Stimulated activated CD4-positive, alpha-beta T cell treated with anti-CD3 and anti-CD28 coated beads, TNF-alpha, amount 100 ng/mL, for 4 hours (primary cell): ENCODE measurements around the gene TMEM94.
A peak's percentile ranks its signal among the peaks of the same experiment; 100 is the strongest.
"Not testable (repeated sequence)": the region's sequence is repeated elsewhere in the genome, so short reads cannot be mapped to it uniquely, and the experiment has no call there.

Source experiments
- DNase-seq, 3 experiments: peaks; one replicate each; pipeline ENCODE4 v3.0.0-alpha.2; 2020; ENCODE audit warnings: low read depth in 3 of 3

The TMEM94 gene

DNA sequence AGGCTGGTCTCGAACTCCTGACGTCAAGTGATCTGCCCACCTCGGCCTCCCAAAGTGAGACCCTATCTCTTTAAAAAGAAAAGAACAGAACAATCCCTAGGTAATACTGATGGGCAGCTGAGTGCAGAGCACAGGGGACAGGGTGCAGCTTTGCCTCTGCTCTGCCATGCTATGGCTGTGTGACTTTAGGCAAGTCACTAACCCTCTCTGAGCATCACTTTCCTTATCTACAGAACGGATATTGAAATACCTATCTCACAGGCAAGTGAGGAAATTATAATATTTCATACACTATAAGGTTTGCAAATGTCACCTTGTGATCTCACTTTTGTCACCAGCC, 54.8 kb downstream of the TMEM94 start:
- no peak for DNase-seq

DNA sequence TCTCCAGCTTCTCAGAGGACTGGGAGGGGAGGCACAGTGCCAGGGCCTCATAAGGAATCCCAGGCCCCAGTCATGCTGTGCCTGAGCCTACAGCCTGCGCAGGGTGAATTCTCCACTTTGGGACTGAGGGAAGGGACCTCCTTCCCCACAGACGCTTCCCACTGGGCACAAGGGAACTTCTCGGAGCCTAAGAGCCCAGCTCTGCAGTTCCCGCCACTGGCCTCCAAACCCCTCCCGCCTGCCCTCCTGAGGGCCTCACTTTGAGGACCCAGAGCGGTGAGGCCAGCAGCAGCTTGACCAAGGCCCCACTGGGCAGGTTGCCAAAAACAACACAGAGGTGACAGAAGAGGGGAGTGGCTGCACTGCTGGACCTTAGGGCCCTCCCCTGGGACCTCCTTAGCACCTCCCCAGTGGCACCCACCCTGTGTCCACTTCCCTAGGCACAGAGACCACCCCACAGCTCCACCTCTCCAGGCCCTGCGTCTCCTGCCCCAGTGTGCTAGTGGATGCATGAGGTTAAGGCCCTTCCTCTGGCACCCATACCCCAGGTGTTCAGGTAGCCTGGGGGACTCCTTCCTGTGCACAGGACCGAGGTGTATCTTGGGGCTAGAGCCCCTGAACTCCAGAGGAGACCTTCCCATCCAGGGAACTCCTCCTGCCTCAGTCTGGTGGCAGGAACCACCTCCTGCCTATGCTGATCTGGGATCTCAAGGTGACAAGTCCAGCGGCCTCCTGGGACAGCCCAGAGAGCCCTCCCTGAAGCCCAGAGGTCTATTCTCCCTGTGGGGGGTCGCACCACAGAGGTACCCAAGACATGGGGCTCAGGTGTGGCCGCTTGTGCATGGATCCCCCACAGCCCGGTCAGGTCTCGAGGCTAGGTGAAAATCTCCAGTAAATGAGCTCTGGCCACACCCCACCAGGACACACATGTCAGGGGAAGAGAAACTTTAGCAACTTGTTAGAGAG, 55.5 kb downstream of the TMEM94 start:
- DNase-seq, result no peak

DNA sequence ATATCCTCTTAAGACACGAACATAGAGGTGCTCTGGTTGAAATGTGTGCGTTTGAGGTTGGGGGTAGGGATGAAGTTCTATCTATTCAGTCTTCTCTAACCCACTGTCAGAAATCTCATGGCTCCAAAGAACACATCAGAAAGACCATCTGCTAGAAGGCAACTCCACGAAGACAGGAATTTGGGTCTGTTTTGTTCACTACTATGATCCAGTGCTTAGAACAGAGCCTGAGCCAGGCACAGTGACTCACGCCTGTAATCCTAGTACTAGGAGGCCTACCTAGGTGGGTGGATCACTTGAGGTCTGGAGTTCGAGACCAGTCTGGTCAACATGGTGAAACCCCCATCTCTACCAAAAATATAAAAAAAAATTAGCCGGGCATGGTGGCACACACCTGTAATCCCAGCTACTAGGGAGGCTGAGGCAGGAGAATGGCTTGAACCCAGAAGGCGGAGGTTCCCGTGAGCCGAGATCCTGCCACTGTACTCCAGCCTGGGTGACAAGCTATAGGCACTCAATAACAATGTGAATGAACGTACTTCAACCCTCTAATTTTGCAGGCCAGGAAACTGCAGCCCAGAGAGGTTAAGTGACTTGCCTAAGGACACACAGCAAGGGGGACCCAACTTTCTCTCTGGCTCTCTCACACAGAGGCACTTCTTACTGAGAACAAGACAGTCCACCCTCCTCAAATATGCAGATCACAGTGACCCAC, 56.6 kb downstream of the TMEM94 start:
- no peak for DNase-seq

DNA sequence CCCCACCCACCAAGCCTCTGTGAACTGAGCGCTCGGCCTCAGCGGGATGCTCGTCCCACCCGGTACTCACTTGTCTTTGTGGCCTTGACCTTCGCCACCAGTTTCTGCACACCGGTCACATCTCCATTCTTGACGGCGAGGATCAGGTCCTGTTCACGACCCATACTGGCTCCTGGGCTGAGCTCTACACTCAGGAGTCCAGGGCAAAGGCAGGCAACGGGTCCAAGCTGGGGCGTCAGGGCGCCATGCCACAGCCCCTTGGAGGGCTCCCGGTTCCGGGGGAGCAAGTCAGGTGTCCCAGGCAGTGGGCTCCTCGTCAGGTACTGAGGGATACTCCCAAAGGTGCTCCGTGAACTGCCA, 57.2 kb downstream of the TMEM94 start:
- no peak for DNase-seq

DNA sequence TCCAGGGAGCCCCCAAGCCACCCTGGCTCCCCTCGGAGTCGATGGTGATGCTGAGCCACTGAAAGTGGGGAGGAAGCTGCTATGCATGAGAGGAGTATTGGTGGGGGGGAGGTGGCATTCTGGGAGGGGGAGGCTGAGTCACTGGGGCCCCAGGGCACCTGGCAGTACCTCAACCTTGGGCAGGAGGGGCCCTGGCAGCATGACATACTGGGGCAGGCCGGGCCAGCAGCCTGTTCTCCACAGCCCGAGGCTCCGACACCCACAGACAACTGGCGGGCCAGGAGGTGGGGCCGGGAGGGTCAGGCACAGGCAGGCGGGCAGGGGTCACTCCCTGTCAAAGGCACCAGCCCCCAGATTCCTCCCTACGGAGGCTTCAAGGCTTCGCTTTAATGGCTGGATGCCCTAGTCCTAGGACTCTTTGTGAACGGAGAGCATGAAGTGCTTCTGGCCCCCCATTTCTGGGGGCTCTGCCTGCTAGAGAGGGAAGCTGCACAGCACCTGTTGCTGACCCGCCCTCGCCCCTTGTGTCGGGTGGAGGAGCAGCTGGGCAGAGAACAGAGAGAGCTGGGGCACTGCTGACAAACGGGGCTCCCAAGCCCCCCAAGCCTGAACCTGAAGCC, 58.0 kb downstream of the TMEM94 start:
- no peak for DNase-seq

DNA sequence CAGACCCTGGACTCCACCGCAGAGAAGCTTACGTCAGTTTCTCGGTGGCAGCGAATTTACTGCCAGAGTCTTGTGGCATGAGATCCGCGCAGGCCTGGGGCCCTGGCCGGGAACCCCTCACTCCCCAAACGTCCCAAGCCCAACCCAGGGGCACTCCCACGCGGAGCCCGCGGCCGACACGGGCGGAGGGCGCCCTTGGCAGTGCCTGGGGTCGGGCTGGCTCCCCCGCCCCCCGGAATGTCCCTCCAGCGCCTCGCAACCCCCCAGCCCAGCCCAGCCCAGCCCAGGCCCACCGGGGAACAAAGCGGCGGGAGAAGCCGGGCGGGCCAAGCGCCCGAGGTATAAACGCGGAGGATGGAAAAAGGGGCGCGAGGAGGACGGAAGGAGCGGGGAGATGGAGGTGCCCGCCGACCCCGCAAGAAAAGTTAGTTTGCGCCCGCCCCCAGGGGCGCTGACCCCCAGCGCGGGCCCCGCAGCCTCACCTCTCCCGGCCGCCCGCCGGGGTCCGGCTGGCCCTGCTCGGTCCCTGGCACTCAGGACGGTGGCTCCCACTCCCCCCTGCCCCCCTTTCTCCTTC, 58.6 kb downstream of the TMEM94 start:
- DNase-seq, result no peak

DNA sequence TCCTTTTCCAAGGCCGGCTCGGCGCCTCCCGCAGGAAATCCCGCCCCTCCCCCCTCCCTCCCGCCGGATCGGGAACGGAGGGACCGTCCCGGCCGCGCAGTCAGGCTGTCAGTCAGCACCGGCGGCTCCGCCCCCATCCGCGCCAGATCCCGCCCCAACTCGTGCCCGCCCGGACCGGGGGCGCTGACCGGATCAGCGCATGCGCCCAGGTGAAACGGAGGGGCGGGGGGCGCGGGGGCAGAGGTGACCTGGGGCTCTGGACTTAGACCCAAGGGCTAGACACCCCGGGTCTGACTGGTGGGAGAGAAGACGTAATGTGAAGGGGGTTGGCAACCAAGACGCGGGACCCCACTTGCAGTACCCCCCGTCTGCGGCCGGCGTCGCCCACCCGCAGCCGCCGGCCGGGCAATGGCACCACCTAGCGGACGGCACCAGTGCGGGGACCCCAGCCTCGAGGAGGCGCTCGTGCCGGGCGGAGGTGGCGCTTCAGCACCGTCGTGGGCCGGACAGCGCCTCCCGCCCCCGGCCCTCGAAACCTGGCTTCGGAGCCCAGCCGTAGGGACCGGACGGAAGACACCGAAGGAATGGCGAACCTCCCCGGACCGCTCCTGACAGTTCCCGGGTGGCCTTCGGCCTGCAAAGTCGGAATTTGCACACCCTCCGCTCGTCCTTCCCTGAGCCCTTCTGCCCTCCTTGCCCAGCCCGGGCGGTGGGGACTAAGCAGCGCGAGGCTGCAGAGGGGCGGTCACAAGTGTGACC, 59.2 kb downstream of the TMEM94 start, which contains the start of gene CASKIN2:
Gene CASKIN2, minus strand, starts transcription at position 42 of the 759 bp plus-strand sequence. CDS start 1,733 bp downstream, outside the sequence.
- peak; percentile 52 to 83 (median 67) for DNase-seq

DNA sequence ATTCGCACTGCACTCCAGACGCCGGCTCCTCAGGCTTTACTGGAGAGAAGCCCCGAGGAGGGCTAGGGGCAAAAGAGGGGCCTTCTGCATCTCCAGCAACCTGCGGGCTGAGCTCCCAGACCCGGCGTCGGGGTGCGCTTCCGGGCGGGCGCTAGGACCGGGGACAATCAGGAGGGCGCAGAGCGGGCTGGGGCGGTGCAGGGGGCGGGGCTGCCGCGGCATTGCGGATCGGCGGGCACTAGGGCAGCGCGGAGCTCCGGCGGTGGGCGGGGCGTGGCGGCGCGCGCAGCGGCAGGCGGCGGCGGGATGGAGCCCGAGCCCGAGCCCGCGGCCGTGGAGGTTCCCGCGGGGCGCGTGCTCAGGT, 59.8 kb downstream of the TMEM94 start, which contains the start of gene TSEN54:
Gene TSEN54, plus strand, starts transcription at position 274 of the 364 bp plus-strand sequence. Its CDS starts 33 bp downstream, at position 307.
- DNase-seq, result peak; percentile 88 to 97 (median 90)

DNA sequence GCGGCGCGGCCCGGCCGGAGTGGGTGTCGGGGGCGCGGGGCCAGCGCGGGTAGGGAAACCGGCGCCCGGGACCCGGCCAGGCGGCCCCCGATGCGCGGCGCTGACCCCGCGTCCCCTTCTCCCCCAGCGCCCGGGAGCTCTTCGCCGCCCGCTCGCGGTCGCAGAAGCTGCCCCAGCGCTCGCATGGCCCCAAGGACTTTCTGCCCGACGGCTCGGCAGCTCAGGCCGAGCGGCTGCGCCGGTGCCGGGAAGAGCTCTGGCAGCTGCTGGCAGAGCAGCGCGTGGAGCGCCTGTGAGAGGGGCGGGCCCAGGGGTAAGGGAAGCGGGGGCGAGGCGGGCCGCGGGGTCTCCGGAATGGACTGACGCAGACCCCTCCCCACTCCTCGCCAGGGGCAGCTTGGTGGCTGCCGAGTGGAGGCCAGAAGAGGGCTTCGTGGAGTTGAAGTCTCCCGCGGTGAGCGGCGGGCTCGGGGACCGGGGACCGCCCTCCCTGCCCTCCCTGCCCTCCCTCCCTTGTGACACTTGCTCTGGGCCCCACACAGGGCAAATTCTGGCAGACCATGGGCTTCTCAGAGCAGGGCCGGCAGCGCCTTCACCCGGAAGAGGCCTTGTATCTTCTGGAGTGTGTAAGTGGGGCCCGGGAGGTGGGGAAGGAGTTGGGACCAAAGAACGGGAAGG, 60.3 kb downstream of the TMEM94 start:
- DNase-seq, result peak in 1 of 3 experiments; percentile 44

DNA sequence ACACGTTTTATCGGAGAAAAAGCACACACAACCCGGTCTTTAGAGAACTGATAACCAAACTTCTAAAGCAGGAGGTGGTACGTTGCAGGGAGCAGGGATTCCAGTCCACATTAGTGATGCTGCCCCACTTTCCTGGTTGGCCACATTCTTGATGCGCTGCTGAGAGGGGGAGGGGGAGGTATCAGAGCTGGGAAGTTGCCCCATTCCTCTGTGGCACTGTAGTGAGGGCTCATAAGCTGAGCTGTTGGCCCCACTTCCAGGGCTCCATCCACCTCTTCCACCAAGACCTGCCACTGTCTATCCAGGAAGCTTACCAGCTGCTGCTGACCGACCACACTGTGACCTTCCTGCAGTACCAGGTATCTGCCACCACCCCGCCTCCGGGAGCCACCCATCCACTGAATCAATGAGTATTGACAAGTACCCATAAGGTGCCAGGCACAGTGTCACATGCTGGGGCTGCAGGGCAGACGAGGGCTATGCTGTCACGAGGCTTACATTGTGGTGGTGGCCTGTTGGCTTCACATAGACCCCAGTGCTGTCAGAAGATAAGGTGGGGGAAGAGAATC, 60.9 kb downstream of the TMEM94 start:
- no peak for DNase-seq

DNA sequence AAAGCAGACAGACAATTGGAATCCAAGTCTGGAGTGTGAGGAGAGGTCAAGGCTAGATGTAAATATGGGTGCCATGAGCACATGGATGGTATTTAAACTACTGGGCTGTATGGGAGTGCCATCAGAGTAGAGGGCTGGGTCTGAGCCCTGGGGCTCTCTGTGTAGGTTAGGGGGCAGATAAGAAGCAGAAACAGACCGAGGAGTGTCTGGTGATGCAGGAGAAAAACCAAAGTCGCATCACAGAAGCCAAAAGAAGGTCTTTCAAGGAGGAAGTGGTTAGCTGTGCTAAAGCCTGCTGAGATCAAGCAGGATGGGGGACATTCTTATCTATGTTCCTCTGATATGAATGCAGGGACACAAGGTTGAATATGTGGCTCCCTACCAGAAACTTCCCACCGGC, 61.8 kb downstream of the TMEM94 start:
- no peak for DNase-seq

DNA sequence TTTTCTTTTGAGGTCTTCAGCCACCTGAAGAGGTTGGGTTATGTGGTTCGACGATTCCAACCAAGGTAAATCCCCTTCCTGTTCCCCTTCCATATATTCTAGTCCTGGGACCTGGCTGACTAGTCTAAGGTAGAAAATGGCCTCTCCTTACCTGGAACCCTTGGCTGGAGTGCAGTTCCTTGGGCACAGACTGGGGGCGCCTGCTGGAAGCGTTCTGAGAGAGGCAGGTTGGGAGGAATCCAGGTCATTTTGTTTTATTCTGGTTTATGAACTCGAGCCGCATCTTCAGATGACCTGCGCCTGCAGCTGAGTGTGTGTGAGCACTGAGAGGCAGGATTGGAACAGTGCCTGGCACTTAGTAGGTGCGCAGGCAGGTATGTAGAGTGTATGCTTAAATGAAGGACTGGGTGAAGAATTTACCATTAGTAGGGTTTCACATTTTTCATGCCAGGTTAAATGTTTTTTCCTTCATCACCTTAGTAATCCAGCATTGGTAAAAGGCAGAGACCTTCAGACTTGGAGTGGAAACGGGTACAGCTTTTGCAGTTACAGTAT, 62.6 kb downstream of the TMEM94 start:
- no peak for DNase-seq

DNA sequence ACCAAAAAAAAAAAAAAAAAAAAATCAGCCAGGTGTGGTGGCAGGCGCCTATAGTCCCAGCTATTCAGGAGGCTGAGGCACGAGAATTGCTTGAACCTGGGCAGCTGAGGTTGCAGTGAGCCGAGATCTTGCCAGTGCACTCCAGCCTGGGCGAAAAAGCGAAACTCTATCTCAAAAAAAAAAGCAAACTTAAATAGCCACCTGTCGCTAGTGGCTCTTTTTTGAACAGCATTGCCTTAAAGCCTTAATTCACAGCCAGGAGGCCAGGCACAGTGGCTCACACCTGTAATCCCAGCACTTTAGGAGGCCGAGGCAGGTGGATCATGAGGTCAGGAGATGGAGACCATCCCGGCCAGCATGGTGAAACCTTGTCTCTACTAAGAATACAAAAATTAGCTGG, 64.0 kb downstream of the TMEM94 start:
- not testable (repeated sequence) for DNase-seq

DNA sequence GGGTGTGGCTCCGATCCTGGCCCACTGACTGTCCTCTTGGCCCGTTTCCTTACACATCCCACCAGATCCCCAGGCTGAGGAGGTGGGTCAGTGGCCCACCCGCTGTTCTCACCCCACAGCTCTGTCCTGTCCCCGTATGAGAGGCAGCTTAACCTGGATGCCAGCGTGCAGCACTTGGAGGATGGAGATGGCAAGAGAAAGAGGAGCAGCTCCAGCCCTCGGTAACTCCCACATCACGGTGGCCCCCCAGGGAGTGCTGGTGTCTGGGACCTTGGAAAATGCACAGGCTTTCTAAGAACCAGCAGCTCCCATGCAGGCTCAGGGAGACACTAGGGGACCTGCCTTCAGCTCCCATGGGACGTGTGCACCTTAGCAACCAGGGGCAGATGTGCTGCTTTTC, 64.9 kb downstream of the TMEM94 start:
- no peak for DNase-seq

DNA sequence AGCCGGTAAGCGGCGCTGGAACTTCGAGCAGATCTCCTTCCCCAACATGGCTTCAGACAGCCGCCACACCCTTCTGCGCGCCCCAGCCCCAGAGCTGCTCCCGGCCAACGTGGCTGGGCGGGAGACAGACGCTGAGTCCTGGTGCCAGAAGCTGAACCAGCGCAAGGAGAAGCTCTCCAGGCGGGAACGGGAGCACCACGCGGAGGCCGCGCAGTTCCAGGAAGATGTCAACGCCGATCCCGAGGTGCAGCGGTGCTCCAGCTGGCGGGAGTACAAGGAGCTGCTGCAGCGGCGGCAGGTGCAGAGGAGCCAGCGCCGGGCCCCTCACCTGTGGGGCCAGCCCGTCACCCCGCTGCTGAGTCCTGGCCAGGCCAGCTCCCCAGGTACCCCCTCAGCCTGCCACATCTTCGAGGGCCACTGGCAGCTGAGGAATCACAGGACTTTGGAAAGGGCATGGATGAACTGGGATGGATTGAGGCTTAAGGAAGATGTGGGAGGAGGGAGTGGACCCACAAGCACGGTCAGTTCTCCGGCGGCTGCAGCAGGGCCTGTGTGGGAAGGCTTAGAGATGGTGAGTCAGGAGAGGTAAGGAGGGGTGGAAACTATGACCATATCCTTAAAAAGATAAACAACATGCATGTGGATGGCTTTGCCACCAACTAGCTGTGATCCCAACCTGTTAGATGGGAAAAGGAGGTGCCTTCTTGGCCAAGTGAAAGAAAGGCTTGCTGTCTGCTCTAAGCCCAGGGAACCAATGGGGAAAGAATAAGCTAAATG, 65.7 kb downstream of the TMEM94 start:
- DNase-seq, result no peak

DNA sequence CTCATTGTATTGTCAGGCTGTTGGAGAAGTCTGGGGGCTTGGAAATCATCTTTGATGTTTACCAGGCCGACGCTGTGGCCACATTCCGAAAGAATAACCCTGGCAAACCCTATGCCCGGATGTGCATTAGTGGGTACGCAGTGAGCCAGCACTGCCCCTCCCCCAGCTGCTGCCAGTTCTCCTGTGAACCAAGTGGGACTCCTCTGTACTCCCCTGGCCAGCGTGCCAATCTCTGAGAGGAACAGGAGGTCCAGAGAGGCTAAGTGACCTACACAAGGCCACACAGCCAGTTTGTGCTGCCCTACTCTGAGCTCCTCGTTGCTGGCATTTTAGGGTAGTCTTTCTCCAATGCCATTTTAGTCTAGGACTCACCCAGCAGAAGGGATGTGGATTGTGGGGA, 67.2 kb downstream of the TMEM94 start:
- no peak for DNase-seq

DNA sequence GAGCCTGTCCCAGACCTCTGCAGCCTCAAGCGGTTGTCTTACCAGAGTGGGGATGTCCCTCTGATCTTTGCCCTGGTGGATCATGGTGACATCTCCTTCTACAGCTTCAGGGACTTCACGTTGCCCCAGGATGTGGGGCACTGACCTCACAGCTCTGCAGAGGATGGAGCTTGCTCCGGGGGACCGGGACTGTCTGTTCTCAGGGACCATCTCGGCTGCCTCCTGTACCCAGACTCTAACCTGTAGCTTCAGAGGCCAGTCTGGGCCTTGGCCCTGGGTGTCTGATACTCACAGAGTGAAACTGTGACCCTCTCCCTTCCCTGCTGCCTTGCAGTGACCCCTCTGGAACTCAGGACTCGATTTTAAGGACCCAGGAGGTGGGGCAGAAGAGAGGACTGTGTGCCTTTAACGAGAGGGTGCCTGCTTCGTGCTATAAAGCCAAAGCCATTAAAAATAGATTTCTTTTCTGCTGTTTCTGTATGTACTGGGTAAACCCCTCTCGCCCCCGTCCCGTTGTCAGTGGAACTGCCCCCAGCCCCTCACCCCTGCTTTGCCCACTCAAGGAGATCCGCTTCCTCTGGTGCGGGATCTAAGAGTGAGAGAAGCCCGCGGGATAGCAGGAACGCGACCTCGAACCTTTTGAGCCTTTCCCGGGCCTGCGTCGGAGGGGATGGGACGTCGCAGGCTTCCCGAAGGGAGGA, 68.0 kb downstream of the TMEM94 start:
- no peak for DNase-seq

DNA sequence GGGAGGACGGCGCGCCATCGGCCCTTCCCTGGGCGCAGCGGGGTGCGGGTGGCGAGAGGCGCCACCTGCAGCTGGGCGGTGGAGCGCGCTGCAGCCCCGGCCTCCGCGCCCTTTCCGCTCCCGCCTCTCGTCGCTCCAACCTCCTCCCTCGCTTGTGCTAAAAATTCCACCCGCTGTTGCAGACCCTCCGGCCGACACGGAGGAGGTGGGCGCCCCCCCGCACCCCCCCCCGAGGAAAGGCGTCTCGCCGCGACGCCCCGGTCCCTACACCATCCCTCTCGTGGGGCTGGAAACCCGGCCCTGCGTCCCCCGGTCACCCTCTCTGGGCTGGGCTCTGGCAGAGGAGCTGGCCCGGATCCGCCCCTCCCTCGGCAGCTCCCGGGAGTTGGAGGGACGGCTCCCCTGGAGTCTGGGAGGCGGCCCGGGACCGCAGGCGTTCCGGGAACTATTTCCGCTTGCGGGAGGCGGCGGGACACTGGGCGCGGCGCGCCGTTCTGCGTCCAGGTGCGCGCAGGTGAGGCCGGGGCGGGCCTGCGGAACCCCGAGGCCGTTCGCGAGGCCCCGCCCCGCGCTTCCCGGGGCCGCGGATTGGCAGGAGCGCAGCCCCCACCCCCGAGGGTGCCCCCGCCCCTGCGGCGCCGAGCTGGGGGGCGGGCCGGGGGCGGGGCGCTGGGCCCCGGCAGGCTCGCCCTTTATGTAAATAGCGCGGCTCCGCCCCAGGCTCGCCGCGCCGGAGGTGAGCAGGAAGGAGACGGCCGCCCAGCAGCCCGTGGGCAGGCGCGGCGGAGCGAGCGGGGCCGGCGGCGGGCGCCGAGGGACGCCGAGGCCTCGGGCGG, 68.8 kb downstream of the TMEM94 start, which contains the start of gene LLGL2:
Gene LLGL2, plus strand, starts transcription at position 728 of the 836 bp plus-strand sequence. CDS start 17,730 bp downstream, outside the sequence.
- DNase-seq, result peak; percentile 62 to 75 (median 68)
